Activated naive CD4-positive, alpha-beta T cell treated with anti-CD3 and anti-CD28 coated beads, Interleukin-2, amount 50 U/mL, for 72 hours (primary cell): ENCODE data around the gene PLCB1. TPM values are rescaled to one million over a fixed set of nuclear protein-coding genes. Genes with fewer than 3 reads are reported as not detected.

Source experiments
- ATAC-seq, 2 donors: fragments of 150-1000 bp; cut with Tn5 transposase; 2 replicates each; pipeline ENCODE4 v1.10.0; 2021; ENCODE audit warnings: mild to moderate bottlenecking in 2 of 2, moderate library complexity in 2 of 2
- DNase-seq, 2 donors: peaks; one replicate each; pipeline ENCODE4 v3.0.0; 2021 to 2022; ENCODE audit warnings: low spot score in 2 of 2
- H3K27ac Mint-ChIP-seq, 2 donors: one replicate each; pipeline ENCODE4 v1.8.0; 2022; ENCODE audit warnings: mild to moderate bottlenecking in 2 of 2, mixed read lengths in 2 of 2
- H3K36me3 Mint-ChIP-seq, 2 donors: one replicate each; pipeline ENCODE4 v1.8.0; 2022; ENCODE audit warnings: mixed read lengths in 2 of 2
- H3K9me3 Mint-ChIP-seq, 2 donors: one replicate each; pipeline ENCODE4 v1.8.0; 2022; ENCODE audit warnings: mixed read lengths in 2 of 2
- total RNA-seq, 2 donors: library from RNA; stranded (reverse); gene quantifications; one replicate each; pipeline ENCODE4 v1.2.3, GENCODE V29; 2022

PLCB1 gene
- total RNA-seq, 2 donors from 2014 or later = 0.56 to 2.1 TPM

DNA sequence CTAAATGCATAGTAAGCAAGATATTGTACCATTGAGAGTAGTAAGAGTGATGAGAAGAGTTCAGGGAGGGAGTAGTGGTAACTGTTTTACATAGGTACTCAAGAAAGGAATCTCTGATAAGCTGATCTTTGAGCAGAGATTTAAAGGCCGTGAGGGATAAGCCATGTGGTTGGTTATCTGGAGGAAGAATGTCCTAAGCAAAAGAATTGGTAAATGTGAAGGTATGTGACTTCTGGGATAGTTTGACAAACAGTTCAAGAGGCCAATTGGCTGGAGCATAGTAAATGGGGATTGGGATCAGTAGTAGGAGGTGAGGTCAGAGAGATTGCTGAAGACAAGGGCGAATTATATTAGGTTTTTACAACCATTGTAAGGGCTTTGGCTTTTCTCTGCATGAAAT is 40.1 kb downstream of the PLCB1 start:
- no peaks in the 10 kb centered on the region for H3K9me3 Mint-ChIP-seq

GRCh38 chr20:8175741-8176675 is 43.9 kb downstream of the PLCB1 start:
- ATAC-seq (no peak), DNase-seq (no peak)
- Mint-ChIP-seq H3K27ac (no peak overlapping the region), H3K9me3 (no peaks in the 10 kb centered on the region), H3K36me3 (no peaks in the 10 kb centered on the region)

More for the DNA sequence above, 40.1 kb downstream of the PLCB1 start:
- Mint-ChIP-seq H3K36me3 (no peaks in the 10 kb centered on the region), H3K27ac (no peak overlapping the region)
- ATAC-seq = no peak
- no peak for DNase-seq

DNA sequence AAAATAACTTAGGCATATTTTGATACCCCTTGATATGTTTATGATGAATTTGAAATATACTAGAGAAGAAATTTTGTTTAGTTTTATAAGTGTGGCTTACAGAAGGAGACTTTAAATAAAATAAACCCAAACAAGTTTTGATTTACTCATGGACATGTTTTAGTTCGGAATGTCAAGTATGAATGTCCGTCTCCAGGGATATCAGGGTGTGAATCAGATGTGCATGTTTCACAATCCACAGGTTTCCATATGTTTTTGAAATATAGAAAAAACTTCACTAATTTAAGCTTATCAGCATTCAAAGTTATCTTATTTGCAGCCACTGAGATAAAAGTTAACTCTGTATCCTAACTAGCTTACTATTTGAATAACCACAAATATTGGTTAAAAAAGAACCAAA is 51.5 kb downstream of the PLCB1 start:
- ATAC-seq (no peak), DNase-seq (no peak)
- H3K9me3 Mint-ChIP-seq = no peaks in the 10 kb centered on the region
- H3K27ac Mint-ChIP-seq = no peak overlapping the region
- no peaks in the 10 kb centered on the region for H3K36me3 Mint-ChIP-seq

- ATAC-seq = no peak
- no peak for DNase-seq
- H3K27ac Mint-ChIP-seq = no peak overlapping the region
- H3K36me3 Mint-ChIP-seq = peaks cover 0 to 5% of the 10 kb centered on the region in 2 donors
- peaks cover 6% of the 10 kb centered on the region in 2 donors for H3K9me3 Mint-ChIP-seq
Measured at GRCh38 chr20:8187740-8188139, 55.7 kb downstream of the PLCB1 start.

DNA sequence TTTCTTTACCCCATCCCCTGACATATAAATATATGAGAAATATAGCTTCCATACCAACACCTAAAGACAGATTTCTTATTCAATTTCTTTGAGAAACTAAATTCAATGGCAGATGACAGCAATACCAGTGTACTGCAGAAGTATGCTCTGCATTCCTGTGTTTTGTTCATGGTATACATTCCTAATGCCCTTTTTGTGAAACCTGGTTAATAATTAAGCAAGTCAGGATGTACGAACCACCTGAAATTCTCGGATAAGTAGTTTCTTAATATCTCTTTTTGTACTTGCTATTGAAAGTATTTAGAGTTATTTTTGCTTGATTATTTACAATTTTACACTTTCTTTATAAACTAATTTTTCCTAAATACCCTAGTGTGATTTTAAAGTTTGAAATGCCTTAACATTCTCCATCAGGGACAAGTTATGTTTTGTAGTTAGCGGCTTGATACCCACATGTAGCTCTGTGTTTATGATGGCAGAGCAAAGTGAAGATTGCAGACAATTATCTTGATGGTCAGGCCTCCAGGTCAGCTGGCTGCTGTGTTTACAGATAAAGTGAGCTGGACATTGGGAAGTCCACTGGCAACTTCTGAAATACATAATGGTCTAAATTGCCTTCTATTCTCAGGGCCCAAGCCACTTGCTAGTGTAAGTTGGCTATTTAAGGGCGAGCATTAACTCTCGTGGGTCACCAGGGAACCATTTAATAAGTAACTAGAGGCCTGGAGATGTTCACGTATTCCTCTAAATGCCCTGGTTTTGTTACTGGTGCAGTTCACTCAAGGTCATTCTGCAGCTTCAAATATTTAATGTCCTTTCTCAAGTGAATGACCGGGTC is 58.2 kb downstream of the PLCB1 start:
- H3K36me3 Mint-ChIP-seq = peaks cover 5 to 9% of the 10 kb centered on the region in 2 donors
- DNase-seq = no peak
- peaks cover 7 to 15% of the 10 kb centered on the region in 2 donors for H3K9me3 Mint-ChIP-seq
- ATAC-seq = no peak
- H3K27ac Mint-ChIP-seq = no peak overlapping the region

GRCh38 chr20:8194721-8195120 is 62.7 kb downstream of the PLCB1 start:
- no peak overlapping the region for H3K27ac Mint-ChIP-seq
- peaks cover 7 to 15% of the 10 kb centered on the region in 2 donors for H3K9me3 Mint-ChIP-seq
- DNase-seq (no peak), ATAC-seq (no peak)
- peaks cover 5 to 9% of the 10 kb centered on the region in 2 donors for H3K36me3 Mint-ChIP-seq

- peaks cover 5 to 9% of the 10 kb centered on the region in 2 donors for H3K36me3 Mint-ChIP-seq
- H3K27ac Mint-ChIP-seq = no peak overlapping the region
- no peak for DNase-seq
- ATAC-seq = no peak
- H3K9me3 Mint-ChIP-seq = peaks cover 7 to 15% of the 10 kb centered on the region in 2 donors
Measured at GRCh38 chr20:8196096-8196495, 64.0 kb downstream of the PLCB1 start.

DNA sequence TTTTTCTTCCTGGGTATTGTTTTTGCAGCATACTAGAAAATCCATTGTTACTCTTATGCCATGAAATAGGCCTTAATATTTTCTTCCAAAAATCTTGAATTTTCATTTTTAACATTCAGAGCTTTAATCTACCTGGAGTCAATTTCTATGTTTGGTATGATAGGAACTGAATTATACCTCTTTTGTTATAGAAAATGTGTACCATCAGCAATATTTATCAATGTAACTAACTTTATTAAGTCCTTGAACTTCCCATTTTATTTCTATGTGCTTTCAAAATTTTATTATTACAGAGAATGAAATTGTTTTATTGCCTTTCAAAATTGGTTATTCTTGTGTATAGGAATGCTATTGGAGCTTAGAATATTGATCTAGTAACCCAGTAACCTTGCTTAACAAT is 68.2 kb downstream of the PLCB1 start:
- DNase-seq (no peak), ATAC-seq (no peak)
- Mint-ChIP-seq H3K36me3 (no peaks in the 10 kb centered on the region), H3K9me3 (peaks cover 0 to 3% of the 10 kb centered on the region in 2 donors), H3K27ac (no peak overlapping the region)

GRCh38 chr20:8203366-8203765 is 71.3 kb downstream of the PLCB1 start:
- no peak for DNase-seq
- H3K36me3 Mint-ChIP-seq = no peaks in the 10 kb centered on the region
- H3K27ac Mint-ChIP-seq = no peak overlapping the region
- no peak for ATAC-seq
- peaks cover 0 to 3% of the 10 kb centered on the region in 2 donors for H3K9me3 Mint-ChIP-seq

GRCh38 chr20:8205996-8206395 is 73.9 kb downstream of the PLCB1 start:
- no peak for ATAC-seq
- no peak overlapping the region for H3K27ac Mint-ChIP-seq
- H3K36me3 Mint-ChIP-seq = no peaks in the 10 kb centered on the region
- DNase-seq = no peak
- H3K9me3 Mint-ChIP-seq = peaks cover 0 to 3% of the 10 kb centered on the region in 2 donors

DNA sequence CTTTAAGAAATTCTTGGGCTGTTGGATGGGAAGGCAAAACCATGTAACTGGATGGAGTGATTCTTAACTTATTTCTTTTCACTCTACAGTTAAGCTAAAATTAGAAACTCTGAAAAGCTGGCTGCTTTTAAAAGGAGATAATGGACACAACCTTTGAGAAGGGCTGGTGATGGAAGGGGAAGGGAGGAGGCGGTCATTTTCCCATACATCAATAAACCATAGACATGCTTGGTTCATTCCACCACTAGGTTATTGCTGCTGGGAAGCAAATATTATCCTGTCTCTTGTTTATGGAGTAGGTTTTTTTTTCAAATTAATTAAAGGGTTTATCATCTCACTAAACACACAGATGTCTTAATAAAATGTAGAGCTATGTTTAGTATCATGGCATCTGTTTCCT is 76.2 kb downstream of the PLCB1 start:
- Mint-ChIP-seq H3K9me3 (no peaks in the 10 kb centered on the region), H3K36me3 (peaks cover 0 to 4% of the 10 kb centered on the region in 2 donors), H3K27ac (no peak overlapping the region)
- DNase-seq = no peak
- no peak for ATAC-seq

- peak in 1 of 2 donors; percentile 25 for ATAC-seq
- Mint-ChIP-seq H3K36me3 (peaks cover 0 to 4% of the 10 kb centered on the region in 2 donors), H3K27ac (no peak overlapping the region), H3K9me3 (no peaks in the 10 kb centered on the region)
- DNase-seq = no peak
Measured at GRCh38 chr20:8209061-8209460, 77.0 kb downstream of the PLCB1 start.

GRCh38 chr20:8210749-8211148 is 78.7 kb downstream of the PLCB1 start:
- Mint-ChIP-seq H3K27ac (no peak overlapping the region), H3K36me3 (peaks cover 0 to 4% of the 10 kb centered on the region in 2 donors), H3K9me3 (no peaks in the 10 kb centered on the region)
- ATAC-seq (no peak), DNase-seq (no peak)

DNA sequence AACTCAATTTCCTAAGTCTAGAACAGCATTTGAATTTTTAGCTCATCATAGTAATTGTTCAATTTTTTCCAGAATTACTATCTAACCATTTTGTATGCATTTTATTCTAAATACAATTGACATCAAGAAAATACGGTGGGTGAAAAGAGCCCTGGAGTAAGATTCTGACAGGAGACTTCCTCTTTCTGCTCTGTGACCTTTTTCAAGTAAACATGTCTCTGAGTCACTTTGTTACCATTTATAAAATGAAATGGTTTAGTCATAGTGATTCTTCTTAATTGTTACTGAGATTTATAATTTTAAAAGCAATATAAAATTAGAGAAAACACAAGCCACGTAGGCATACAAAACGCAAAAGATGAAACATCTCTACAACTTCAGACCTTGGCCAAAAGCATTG is 80.2 kb downstream of the PLCB1 start:
- Mint-ChIP-seq H3K9me3 (peaks cover 0 to 4% of the 10 kb centered on the region in 2 donors), H3K36me3 (peaks cover 0 to 4% of the 10 kb centered on the region in 2 donors), H3K27ac (no peak overlapping the region)
- DNase-seq (no peak), ATAC-seq (peak in 1 of 2 donors; percentile 45)

DNA sequence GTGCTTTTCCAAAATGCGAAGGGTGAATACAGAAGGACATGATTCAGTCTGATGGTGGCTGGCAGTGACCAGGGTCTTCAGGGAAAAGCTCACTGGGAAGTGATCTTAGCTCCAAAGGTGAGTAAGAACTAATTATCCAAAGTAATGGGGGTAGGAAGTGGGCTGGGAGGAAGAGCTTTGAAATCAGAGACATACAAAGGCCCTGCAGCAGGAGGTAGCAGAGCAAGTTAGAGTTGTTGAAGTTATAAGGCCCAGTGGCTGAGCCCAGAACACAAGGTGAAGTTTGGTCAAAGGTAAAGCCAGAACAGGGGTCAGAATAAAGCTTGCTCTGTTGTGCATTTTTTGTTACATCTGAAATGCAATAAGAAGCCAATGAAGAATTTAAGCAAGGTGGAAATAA is 81.2 kb downstream of the PLCB1 start:
- peaks cover 0 to 4% of the 10 kb centered on the region in 2 donors for H3K36me3 Mint-ChIP-seq
- ATAC-seq (no peak), DNase-seq (no peak)
- H3K27ac Mint-ChIP-seq = peak overlapping the region; percentile 38 to 81
- H3K9me3 Mint-ChIP-seq = peaks cover 0 to 4% of the 10 kb centered on the region in 2 donors

GRCh38 chr20:8213831-8214587 is 81.9 kb downstream of the PLCB1 start:
- DNase-seq = no peak

More at GRCh38 chr20:8213831-8214587, 81.9 kb downstream of the PLCB1 start:
- Mint-ChIP-seq H3K27ac (peak overlapping the region in 1 of 2 donors; percentile 38), H3K36me3 (peaks cover 0 to 4% of the 10 kb centered on the region in 2 donors), H3K9me3 (peaks cover 0 to 4% of the 10 kb centered on the region in 2 donors)
- peak; percentile 56 to 89 for ATAC-seq
